Stomach (tissue), 4 donors: ENCODE results near the gene ZSWIM3.

ENCODE experiments used
- CTCF ChIP-seq, 7 experiments: fragments of 450-650 bp in 4 of 7; fragments of 200-600 bp in 3 of 7; sonication (generic) in 3 of 7; IDR thresholded peaks; one replicate each; pipeline ENCODE4 v1.5.1; 2016 to 2019; ENCODE audit warnings: antibody characterized with exemption in 7 of 7, control low read depth in 2 of 7, mild to moderate bottlenecking in 1 of 7
- POLR2A ChIP-seq, 4 donors: fragments of 450-650 bp; IDR thresholded peaks; one replicate each; pipeline ENCODE4 v1.6.1; 2016; ENCODE audit warnings: antibody characterized with exemption in 4 of 4, control low read depth in 2 of 4, mild to moderate bottlenecking in 1 of 4, moderate library complexity in 1 of 4
- POLR2AphosphoS5 ChIP-seq, 3 donors: sonication (generic); formaldehyde crosslinking; IDR thresholded peaks; one replicate each; pipeline ENCODE4 v1.6.1; 2016; ENCODE audit warnings: antibody characterized with exemption in 3 of 3

- TF ChIP-seq POLR2A (IDR thresholded peaks at IDR 0.05) (no peak), POLR2AphosphoS5 (IDR thresholded peaks at IDR 0.05) (no peak), CTCF (IDR thresholded peaks at IDR 0.05) (no peak)
Measured at GRCh38 chr20:45842169-45842812, 15.1 kb upstream of the ZSWIM3 start.
